ENCODE results near the gene ADAM12.
"Not testable (repeated sequence)": the region's sequence is repeated elsewhere in the genome, so short reads cannot be mapped to it uniquely, and the experiment has no call there.

ADAM12 gene

GRCh38 chr10:126054191-126054590 is 334.1 kb downstream of the ADAM12 start:
- no peak for DNase-seq (ENCODE audit: low spot score)

GRCh38 chr10:126052171-126052570 is 336.1 kb downstream of the ADAM12 start:
- DNase-seq (ENCODE audit: low spot score): no peak

- DNase-seq (ENCODE audit: low spot score): no peak
Measured at GRCh38 chr10:126049759-126050700, 338.2 kb downstream of the ADAM12 start.

GRCh38 chr10:126047749-126048148 is 340.5 kb downstream of the ADAM12 start:
- DNase-seq (ENCODE audit: low spot score): not testable (repeated sequence)

- DNase-seq (ENCODE audit: low spot score): no peak
Measured at GRCh38 chr10:126046831-126047230, 341.4 kb downstream of the ADAM12 start.

GRCh38 chr10:126045861-126046260 is 342.4 kb downstream of the ADAM12 start:
- no peak for DNase-seq (ENCODE audit: low spot score)

GRCh38 chr10:126043389-126043788 is 344.9 kb downstream of the ADAM12 start:
- no peak for DNase-seq (ENCODE audit: low spot score)

GRCh38 chr10:126042906-126043305 is 345.4 kb downstream of the ADAM12 start:
- DNase-seq (ENCODE audit: low spot score): no peak

- DNase-seq (ENCODE audit: low spot score): no peak
Measured at GRCh38 chr10:126042354-126042753, 345.9 kb downstream of the ADAM12 start.

GRCh38 chr10:126041804-126042231 is 346.5 kb downstream of the ADAM12 start:
- DNase-seq (ENCODE audit: low spot score): no peak

GRCh38 chr10:126041117-126041516 is 347.2 kb downstream of the ADAM12 start:
- no peak for DNase-seq (ENCODE audit: low spot score)

- DNase-seq (ENCODE audit: low spot score): no peak
Measured at GRCh38 chr10:126037946-126038345, 350.3 kb downstream of the ADAM12 start.

GRCh38 chr10:126036515-126036914 is 351.8 kb downstream of the ADAM12 start:
- DNase-seq (ENCODE audit: low spot score): no peak

- no peak for DNase-seq (ENCODE audit: low spot score)
Measured at GRCh38 chr10:126034586-126034985, 353.7 kb downstream of the ADAM12 start.

GRCh38 chr10:126029999-126030398 is 358.3 kb downstream of the ADAM12 start:
- no peak for DNase-seq (ENCODE audit: low spot score)

GRCh38 chr10:126027692-126028091 is 360.6 kb downstream of the ADAM12 start:
- DNase-seq (ENCODE audit: low spot score): no peak

GRCh38 chr10:126022841-126023240 is 365.4 kb downstream of the ADAM12 start:
- no peak for DNase-seq (ENCODE audit: low spot score)

- no peak for DNase-seq (ENCODE audit: low spot score)
Measured at GRCh38 chr10:126021833-126022500, 366.3 kb downstream of the ADAM12 start.

- DNase-seq (ENCODE audit: low spot score): no peak
Measured at GRCh38 chr10:126017961-126018560, 370.2 kb downstream of the ADAM12 start.

GRCh38 chr10:126016882-126017281 is 371.4 kb downstream of the ADAM12 start:
- DNase-seq (ENCODE audit: low spot score): no peak

- DNase-seq (ENCODE audit: low spot score): no peak
Measured at GRCh38 chr10:126016156-126016805, 372.0 kb downstream of the ADAM12 start.

GRCh38 chr10:126015413-126015812 is 372.9 kb downstream of the ADAM12 start:
- no peak for DNase-seq (ENCODE audit: low spot score)

Data from hematopoietic multipotent progenitor cell treated with erythropoietin and hydrocortisone succinate and interleukin-3 and kit ligand, for 17 days (in vitro differentiated cells).